NCI-H1092 treated with DMSO at 0.1 percent for 48 hours (cell line): ENCODE results near the gene XIAP.

Experiments
- DNase-seq: peaks from one replicate; lab custom pipeline; 2025; lab: John Stamatoyannopoulos, UW

The XIAP gene

DNA sequence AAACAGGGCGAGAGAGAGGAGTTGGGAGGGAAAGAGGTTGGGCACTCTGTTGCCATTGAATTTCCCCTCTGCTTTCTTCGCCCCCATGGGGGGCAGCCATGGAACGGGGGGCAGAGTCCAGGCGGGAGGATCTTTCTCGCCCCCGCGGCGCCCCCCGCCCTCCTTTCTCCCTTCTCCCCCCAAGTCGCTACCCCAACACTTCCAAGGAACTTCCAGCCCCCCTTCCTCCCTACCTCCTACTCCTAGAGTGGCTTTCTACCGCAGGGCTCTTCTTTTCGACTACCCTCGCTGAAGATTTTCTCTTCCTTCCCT, 101.1 kb downstream of the XIAP start:
- no peak for DNase-seq

DNA sequence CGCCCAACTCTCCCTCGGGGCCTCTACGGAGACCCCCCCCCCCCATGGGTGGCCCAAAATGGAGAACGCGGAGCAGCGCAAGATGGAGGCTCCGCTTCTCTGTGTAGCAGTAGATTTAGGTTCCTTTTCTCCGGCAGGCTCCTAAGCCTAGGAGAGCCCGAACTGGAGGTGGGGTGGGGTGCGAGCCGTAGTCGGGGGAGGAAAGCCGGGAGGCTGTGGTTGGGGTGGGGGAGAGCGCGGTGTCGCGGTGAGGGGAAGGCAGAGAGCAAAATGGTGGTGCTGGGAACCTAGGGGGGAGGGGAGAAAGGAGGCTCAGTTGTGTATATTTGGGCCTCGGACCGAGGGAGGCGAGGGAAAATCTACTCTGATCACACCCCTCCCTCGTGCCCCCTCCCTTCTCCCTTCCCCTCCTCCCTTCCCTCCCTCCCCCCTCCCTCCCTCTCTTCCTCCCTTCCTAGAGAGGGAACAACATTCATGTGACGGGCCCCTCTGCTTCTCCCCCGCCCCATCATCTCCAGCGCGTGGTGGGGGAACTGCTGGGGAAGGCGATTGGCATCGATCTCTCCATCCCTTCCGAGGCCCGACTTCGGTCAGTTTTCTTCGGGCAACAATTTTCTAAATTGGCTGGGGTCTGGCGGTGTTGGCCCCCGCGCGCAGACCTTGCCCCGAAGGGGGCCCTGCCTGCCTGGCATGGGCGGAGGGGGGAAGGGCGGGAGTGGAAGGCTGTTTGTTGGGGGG, 101.6 kb downstream of the XIAP start, which contains the start of gene STAG2:
Gene STAG2 (plus strand): TSS at position 439 of the 738 bp plus-strand sequence. CDS start 60,922 bp downstream, outside the sequence.
- DNase-seq = peak; percentile 85

DNA sequence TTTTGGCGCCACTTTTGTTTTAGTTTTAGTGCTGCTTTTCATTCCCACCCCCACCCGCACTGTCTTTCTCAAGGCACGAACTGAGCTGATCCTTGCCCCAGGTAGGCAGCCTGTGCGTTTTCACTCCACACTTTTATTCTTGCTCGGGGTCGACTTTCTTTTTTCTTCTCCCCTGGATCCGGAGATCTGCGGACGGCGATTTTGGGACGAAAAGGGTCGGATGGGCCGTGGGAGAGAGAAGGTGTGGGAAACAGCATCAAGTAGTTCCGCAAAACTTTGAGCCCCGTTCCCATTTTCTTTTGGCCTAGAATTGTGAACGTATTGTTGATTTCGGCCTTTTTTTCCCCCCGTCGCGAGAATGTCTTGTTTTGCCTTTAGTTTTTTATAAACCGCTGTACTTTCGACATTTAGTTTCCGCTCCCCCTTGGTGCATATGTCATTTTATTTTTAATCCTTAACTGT, 102.2 kb downstream of the XIAP start:
- no peak for DNase-seq

DNA sequence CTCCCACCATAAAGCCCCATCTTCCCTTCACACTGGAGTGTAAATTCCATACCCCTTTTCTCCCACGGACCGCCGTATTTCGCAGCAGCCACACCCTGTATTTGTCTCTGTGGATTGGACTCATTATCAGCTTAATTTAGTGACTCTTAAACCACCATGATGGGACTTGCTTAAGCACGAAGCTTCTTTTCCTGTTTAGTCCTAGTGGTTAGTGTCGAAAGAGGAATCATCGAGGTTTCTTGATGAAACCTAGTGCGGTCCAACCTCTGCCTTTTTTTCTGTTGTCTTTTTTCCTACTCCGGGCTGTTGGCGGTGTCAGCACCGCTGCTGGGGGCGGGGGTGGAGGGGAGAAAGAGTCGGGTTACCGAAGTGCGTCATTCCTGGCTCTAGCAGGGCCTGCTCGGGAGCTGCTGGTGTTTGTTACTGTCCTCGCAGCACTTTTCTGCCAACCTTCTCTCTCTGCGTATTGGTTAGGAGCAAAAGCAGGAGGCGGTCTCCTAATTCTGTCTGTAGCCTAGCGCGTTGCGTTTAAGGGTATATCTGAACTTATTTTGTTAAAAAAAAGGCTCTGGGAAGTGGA, 103.0 kb downstream of the XIAP start:
- peak; percentile 93 for DNase-seq
